SK-N-SH (cell line): ENCODE data around the gene MCM5. TPM values are rescaled to one million over a fixed set of nuclear protein-coding genes. Genes with fewer than 3 reads are reported as not detected.

Experiments
- CTCF ChIA-PET: fragments of 300-600, 350-600 bp; formaldehyde crosslinking; extraction: SDS; loops from one replicate; lab custom pipeline; 2021; lab: Yijun Ruan, JAX
- POLR2A ChIA-PET: fragments of 350-600 bp; sonication (Branson Sonifier 250); formaldehyde crosslinking; extraction: SDS; loops from one replicate; lab custom pipeline; 2020; ENCODE audit warnings: antibody characterized with exemption, inconsistent platforms; lab: Yijun Ruan, JAX
- DNase-seq: peaks from one replicate; pipeline ENCODE4 v3.0.0; 2012
- H2AFZ ChIP-seq: fragments of 200-600 bp; sonication (generic); 2 replicates; pipeline ENCODE4 v1.8.1; 2016; ENCODE audit warnings: antibody characterized with exemption, mild to moderate bottlenecking, low read depth
- H3F3A ChIP-seq: fragments of 200-600 bp; sonication (generic); replicated peaks from 2 replicates; pipeline ENCODE3; 2016; ENCODE audit warnings: antibody characterized with exemption, mild to moderate bottlenecking; ENCODE audit not compliant: insufficient read depth
- H3K27ac ChIP-seq, 2 experiments: fragments of 200-500 bp in 1 of 2; fragments of 200-600 bp in 1 of 2; sonication (Bioruptor generic) in 1 of 2; sonication (generic), shearing (Covaris generic) in 1 of 2; 2 replicates each; pipeline versions ENCODE4 v1.5.1 to v1.6.1; 2014 to 2016; ENCODE audit warnings: low read depth in 2 of 2, inconsistent platforms in 1 of 2, low read length in 1 of 2, mild to moderate bottlenecking in 1 of 2, mixed read lengths in 1 of 2
- H3K27me3 ChIP-seq: fragments of 200-600 bp; sonication (generic), shearing (Covaris generic); 2 replicates; pipeline ENCODE4 v1.6.1; 2016; ENCODE audit warnings: mixed run types; ENCODE audit not compliant: insufficient read depth
- H3K36me3 ChIP-seq, 2 experiments: fragments of 200-500 bp in 1 of 2; fragments of 200-600 bp in 1 of 2; sonication (Bioruptor generic) in 1 of 2; sonication (generic) in 1 of 2; replicated peaks in 1 of 2; 2 replicates each; pipeline versions ENCODE3 to v1.5.1; 2014 to 2016; ENCODE audit warnings: low read length in 1 of 2, mild to moderate bottlenecking in 1 of 2; ENCODE audit not compliant: insufficient read depth in 2 of 2, control insufficient read depth in 1 of 2
- H3K4me1 ChIP-seq, 2 experiments: fragments of 200-500 bp in 1 of 2; fragments of 200-600 bp in 1 of 2; sonication (Bioruptor generic) in 1 of 2; sonication (generic), shearing (Covaris generic) in 1 of 2; 2 replicates each; pipeline versions ENCODE4 v1.5.1 to v1.6.1; 2014 to 2016; ENCODE audit warnings: low read depth in 1 of 2, low read length in 1 of 2, mixed run types in 1 of 2; ENCODE audit not compliant: insufficient read depth in 2 of 2, control insufficient read depth in 1 of 2
- H3K4me2 ChIP-seq: fragments of 200-600 bp; sonication (generic), shearing (Covaris generic); 2 replicates; pipeline ENCODE4 v1.6.1; 2017; ENCODE audit warnings: mixed run types
- H3K4me3 ChIP-seq, 2 experiments: fragments of 200-500 bp in 1 of 2; fragments of 200-600 bp in 1 of 2; sonication (Bioruptor generic) in 1 of 2; sonication (generic), shearing (Covaris generic) in 1 of 2; 2 replicates each; pipeline versions ENCODE4 v1.5.1 to v1.8.1; 2014 to 2016; ENCODE audit warnings: low read depth in 2 of 2, inconsistent platforms in 1 of 2, low read length in 1 of 2, mild to moderate bottlenecking in 1 of 2, mixed read lengths in 1 of 2, moderate library complexity in 1 of 2
- H3K79me2 ChIP-seq: fragments of 200-600 bp; sonication (generic); 2 replicates; pipeline ENCODE4 v1.8.1; 2017; ENCODE audit warnings: mild to moderate bottlenecking; ENCODE audit not compliant: insufficient read depth
- H3K9ac ChIP-seq: fragments of 200-600 bp; sonication (generic); 2 replicates; pipeline ENCODE4 v1.6.1; 2017; ENCODE audit warnings: mixed run types
- H3K9me2 ChIP-seq: fragments of 200-600 bp; sonication (generic); 2 replicates; pipeline ENCODE4 v1.6.1; 2017; ENCODE audit warnings: mixed run types
- H3K9me3 ChIP-seq: fragments of 200-600 bp; sonication (generic); 2 replicates; pipeline ENCODE4 v1.6.1; 2017; ENCODE audit warnings: mixed run types, mild to moderate bottlenecking, moderate library complexity
- H4K20me1 ChIP-seq: fragments of 200-600 bp; sonication (generic); 2 replicates; pipeline ENCODE4 v1.6.1; 2017; ENCODE audit warnings: mild to moderate bottlenecking, mixed run types; ENCODE audit not compliant: insufficient read depth
- ELF1 ChIP-seq: IDR thresholded peaks from 2 replicates; pipeline ENCODE4 v1.4.0; 2012
- EP300 ChIP-seq, 2 experiments: IDR thresholded peaks; 2 replicates each; pipeline versions ENCODE4 v1.4.0 to v1.6.1; 2012; ENCODE audit warnings: borderline replicate concordance in 1 of 2, low read depth in 1 of 2, low read length in 1 of 2
- EZH2phosphoT487 ChIP-seq: fragments of 200-600 bp; sonication (generic); IDR thresholded peaks from 2 replicates; pipeline ENCODE4 v1.6.1; 2017; ENCODE audit warnings: low read depth, mixed run types, mild to moderate bottlenecking, antibody characterized with exemption, moderate library complexity, borderline replicate concordance
- FOXJ3 ChIP-seq: sonication (generic); formaldehyde crosslinking; IDR thresholded peaks from 2 replicates; pipeline ENCODE4 v1.5.1; 2020; ENCODE audit warnings: mild to moderate bottlenecking, missing genetic modification reagents
- GATA2 ChIP-seq: sonication (generic); formaldehyde crosslinking; IDR thresholded peaks from 2 replicates; pipeline ENCODE4 v1.5.0; 2020; ENCODE audit warnings: mild to moderate bottlenecking, missing genetic modification reagents
- IRF3 ChIP-seq: fragments of 150-350 bp; IDR thresholded peaks from 2 replicates; pipeline ENCODE4 v1.6.1; 2016; ENCODE audit warnings: mild to moderate bottlenecking, low read depth, low read length
- JUND ChIP-seq: IDR thresholded peaks from 2 replicates; pipeline ENCODE4 v1.4.0; 2012
- MAX ChIP-seq: IDR thresholded peaks from 2 replicates; pipeline ENCODE4 v1.4.0; 2012; ENCODE audit warnings: low read depth
- MEF2A ChIP-seq: IDR thresholded peaks from 2 replicates; pipeline ENCODE4 v1.4.0; 2012; ENCODE audit warnings: low read depth, borderline replicate concordance
- MXI1 ChIP-seq: IDR thresholded peaks from 2 replicates; pipeline ENCODE4 v1.6.1; 2012; ENCODE audit warnings: mild to moderate bottlenecking, low read depth, low read length, improper control_type of control experiment
- NFIC ChIP-seq: IDR thresholded peaks from 2 replicates; pipeline ENCODE4 v1.4.0; 2012; ENCODE audit warnings: borderline replicate concordance
- PBX3 ChIP-seq: IDR thresholded peaks from 2 replicates; pipeline ENCODE4; 2012
- RXRA ChIP-seq: IDR thresholded peaks from 2 replicates; pipeline ENCODE4 v1.4.0; 2012; ENCODE audit warnings: low read depth, mild to moderate bottlenecking, borderline replicate concordance
- SIN3A ChIP-seq: IDR thresholded peaks from 2 replicates; pipeline ENCODE4 v1.6.1; 2012; ENCODE audit warnings: low read depth, mild to moderate bottlenecking, low read length, moderate library complexity, borderline replicate concordance
- TCF12 ChIP-seq: IDR thresholded peaks from 2 replicates; pipeline ENCODE4 v1.4.0; 2012
- USF1 ChIP-seq: IDR thresholded peaks from 2 replicates; pipeline ENCODE4 v1.4.0; 2012; ENCODE audit warnings: low read depth, borderline replicate concordance
- USF2 ChIP-seq: fragments of 150-350 bp; IDR thresholded peaks from 2 replicates; pipeline ENCODE4 v1.6.1; 2017; ENCODE audit warnings: antibody characterized with exemption, low read length, low read depth, borderline replicate concordance
- WGBS: methylation state at CpG from one replicate; pipeline ENCODE4 v1.1.6; 2017; ENCODE audit warnings: low lambda C conversion rate; 5-methylcytosine and 5-hydroxymethylcytosine counted together
- polyA plus RNA-seq, 3 experiments: library from polyadenylated mRNA; depleted of rRNA; stranded (reverse); fragments of >200 nt; gene quantifications; 2 replicates each; pipeline ENCODE4 v1.2.3, GENCODE V29; 2012

Gene MCM5
- polyA plus RNA-seq, 1 of the 3 experiments (the other 2 are of a cell fraction) = 42.9 TPM

GRCh38 chr22:35354068-35354467 lies 45.9 kb upstream of the MCM5 start:
- Histone ChIP-seq H3K9me2 (no peaks in the 10 kb centered on the region), H3K4me3 (no peak overlapping the region), H3K27ac (no peak overlapping the region), H3K9me3 (no peaks in the 10 kb centered on the region)
- WGBS = 97% methylated on average over 4 of the region's 4 CpGs
- TF ChIP-seq RXRA (no peak), TCF12 (no peak), IRF3 (no peak), NFIC (no peak), ELF1 (no peak), MEF2A (no peak), EZH2phosphoT487 (no peak), JUND (no peak), EP300 (IDR thresholded peaks at IDR 0.05; ENCODE audit: borderline replicate concordance in 1 of 2, low read depth in 1 of 2, low read length in 1 of 2) (no peak), SIN3A (no peak), FOXJ3 (CRISPR knock-in tag) (no peak), PBX3 (no peak), USF1 (no peak), USF2 (no peak), MXI1 (no peak), MAX (no peak), GATA2 (CRISPR knock-in tag) (no peak)
- TF ChIP-seq, all 33 proteins: peak for 0
- Histone ChIP-seq H3K9ac (no peak overlapping the region), H3F3A (peaks cover 15% of the 10 kb centered on the region), H3K79me2 (no peaks in the 10 kb centered on the region), H4K20me1 (no peaks in the 10 kb centered on the region), H3K27me3 (no peaks in the 10 kb centered on the region), H3K4me2 (no peak overlapping the region), H3K36me3 (no peaks in the 10 kb centered on the region), H2AFZ (no peak overlapping the region), H3K4me1 (peaks cover 5 to 21% of the 10 kb centered on the region in 2 experiments; a peak in 2 of 4 replicates)
- ChIA-PET CTCF (interaction anchor here (1.0 to 1.5 kb wide), 2 partner anchors 29 to 77 kb away, joined by 5 read pairs; no protein-coding TSS in a partner anchor), POLR2A (no interaction called here)
- DNase-seq = no peak
